NCI-H524 (cell line): ENCODE measurements around the gene ENPP6.
"Not testable (repeated sequence)": the region's sequence is repeated elsewhere in the genome, so short reads cannot be mapped to it uniquely, and the experiment has no call there.

Source experiments
- DNase-seq, 2 experiments: peaks; one replicate each; lab custom pipeline; 2025; lab: John Stamatoyannopoulos, UW

The ENPP6 gene

GRCh38 chr4:184235526-184235925 lies 17.9 kb upstream of the ENPP6 start:
- DNase-seq, result no peak

DNA sequence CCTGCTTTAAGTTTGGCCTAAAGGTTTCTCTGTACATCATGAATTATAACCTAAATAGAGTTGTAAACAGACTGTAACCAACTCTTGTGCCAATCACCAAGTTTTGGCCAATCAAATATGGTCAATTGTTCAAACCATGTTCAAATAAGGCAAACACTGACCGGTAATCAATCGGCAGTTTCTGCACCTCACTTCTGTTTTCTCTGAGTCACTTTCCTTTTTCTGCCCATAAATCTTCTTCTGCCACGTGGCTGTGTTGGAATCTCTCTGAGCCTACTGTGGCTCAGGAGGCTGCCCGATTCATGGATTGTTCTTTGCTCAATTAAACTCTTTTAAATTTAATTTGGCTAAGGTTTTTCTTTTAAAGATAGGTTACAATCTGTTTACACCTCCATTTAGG lies 16.5 kb upstream of the ENPP6 start:
- no peak for DNase-seq

GRCh38 chr4:184232975-184233374 lies 15.3 kb upstream of the ENPP6 start:
- DNase-seq, result no peak

GRCh38 chr4:184232202-184232601 lies 14.5 kb upstream of the ENPP6 start:
- no peak for DNase-seq

DNA sequence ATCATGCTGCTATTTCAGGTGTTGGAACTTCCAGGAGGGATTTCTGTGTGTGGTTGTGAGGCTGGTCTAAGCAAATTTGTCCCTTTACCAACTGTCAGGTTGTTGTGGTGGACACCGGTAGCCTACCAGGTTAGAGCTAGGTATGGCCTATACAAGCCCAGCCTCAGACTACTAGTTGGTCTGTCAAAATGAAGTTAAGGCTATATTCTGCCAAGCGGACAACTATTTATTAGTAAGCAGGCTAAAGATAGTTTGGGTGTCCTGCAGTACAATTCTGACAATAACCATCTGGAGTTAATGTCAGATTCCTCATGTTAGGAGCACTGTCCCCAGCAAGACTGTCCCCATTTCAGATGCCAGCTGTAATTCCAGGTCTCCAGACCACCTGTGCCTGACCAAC lies 13.9 kb upstream of the ENPP6 start:
- no peak for DNase-seq

- DNase-seq, result no peak
These were observed 10.5 kb upstream of the ENPP6 start for GRCh38 chr4:184228056-184228705.

DNA sequence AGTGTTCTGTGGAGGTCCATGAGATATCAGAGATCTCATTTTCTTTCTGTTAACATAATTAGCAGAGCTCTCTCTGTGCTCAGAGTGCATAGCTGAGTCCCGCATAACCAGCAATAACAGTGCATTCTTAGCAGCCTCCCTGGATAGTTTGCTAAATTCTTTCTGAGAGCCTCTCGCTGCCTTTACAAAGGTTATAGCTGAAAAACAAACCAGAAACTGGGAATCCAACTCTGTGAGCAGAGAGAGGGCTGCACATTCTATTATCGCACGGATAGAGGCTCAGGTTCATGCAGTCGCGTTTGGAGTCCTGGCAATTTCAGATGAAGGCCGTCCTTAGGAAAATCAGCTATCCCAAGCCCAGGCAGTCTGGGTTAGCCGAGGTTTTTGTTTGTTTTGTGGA lies 1.2 kb downstream of the ENPP6 start:
- no peak for DNase-seq

GRCh38 chr4:184215709-184216328 lies 1.9 kb downstream of the ENPP6 start:
- DNase-seq, result peak in 1 of 2 experiments; percentile 22

- DNase-seq, result no peak
These were observed 2.7 kb downstream of the ENPP6 start for GRCh38 chr4:184214931-184215330.

GRCh38 chr4:184207734-184208607 lies 9.7 kb downstream of the ENPP6 start:
- not testable (repeated sequence) for DNase-seq

DNA sequence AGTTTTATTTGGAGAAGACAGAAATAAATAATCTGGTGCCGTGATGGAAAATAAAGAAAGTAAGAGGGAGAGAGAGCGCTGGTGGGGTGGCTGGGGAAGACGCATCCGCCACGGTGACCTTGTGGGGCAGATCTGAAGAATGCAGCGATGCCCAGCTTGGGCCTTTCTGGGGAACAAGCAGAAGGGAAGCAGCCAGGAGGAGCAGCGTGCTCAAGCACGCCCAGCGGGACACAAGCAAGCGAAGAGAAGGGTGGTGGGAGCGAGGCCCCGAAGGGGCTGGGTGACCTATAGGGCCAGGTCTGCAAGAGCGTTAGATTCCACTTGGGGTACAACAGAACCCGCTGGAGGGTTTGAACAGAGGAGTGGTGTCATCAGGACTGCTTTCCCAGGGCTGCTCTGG lies 12.4 kb downstream of the ENPP6 start:
- DNase-seq, result no peak

GRCh38 chr4:184203300-184203699 lies 14.4 kb downstream of the ENPP6 start:
- DNase-seq, result no peak

DNA sequence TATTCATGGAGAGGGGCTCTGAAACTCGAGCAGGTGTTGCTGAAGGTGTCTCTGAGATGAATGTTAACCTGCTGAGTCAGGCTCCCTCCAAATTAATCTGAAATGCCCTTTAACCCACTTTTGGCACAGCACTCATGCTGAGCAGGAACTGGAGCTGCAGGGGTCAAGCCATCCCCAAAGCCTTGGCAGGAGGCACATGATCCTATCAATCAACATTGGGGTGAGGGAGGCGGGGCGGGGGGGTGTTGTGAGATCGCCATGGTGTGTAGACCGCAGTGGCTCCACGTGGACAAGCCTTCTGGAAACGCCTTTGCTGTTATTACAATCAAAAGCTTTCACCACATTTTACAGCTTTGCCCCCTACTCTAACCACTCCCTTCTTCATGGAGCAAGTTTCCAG lies 16.5 kb downstream of the ENPP6 start:
- DNase-seq, result no peak

- no peak for DNase-seq
These were observed 17.4 kb downstream of the ENPP6 start for GRCh38 chr4:184200296-184200695.

GRCh38 chr4:184199780-184200179 lies 17.9 kb downstream of the ENPP6 start:
- no peak for DNase-seq

DNA sequence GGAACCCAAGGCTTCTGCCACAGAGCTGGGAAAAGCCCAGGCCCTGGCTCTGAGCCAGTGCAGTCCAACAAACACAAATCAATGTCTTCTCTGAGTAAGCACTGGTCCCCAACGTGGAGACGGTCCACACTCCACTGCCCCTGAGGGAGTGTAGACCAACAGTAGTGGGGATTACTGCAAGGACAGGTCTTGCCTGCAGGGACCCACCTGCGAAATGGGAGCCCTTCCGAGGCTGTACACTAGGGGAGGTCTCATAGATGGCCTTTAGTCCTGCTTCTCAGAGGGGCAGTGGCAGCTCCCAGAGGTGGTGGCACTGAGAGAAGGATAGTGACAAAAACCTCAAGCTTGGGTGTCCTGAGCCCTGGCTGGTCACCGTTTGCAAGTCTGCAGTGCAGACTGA lies 19.5 kb downstream of the ENPP6 start:
- no peak for DNase-seq

- no peak for DNase-seq
These were observed 20.1 kb downstream of the ENPP6 start for GRCh38 chr4:184197536-184198082.

GRCh38 chr4:184196730-184197385 lies 20.8 kb downstream of the ENPP6 start:
- no peak for DNase-seq

GRCh38 chr4:184193556-184194525 lies 23.8 kb downstream of the ENPP6 start:
- DNase-seq, result no peak

DNA sequence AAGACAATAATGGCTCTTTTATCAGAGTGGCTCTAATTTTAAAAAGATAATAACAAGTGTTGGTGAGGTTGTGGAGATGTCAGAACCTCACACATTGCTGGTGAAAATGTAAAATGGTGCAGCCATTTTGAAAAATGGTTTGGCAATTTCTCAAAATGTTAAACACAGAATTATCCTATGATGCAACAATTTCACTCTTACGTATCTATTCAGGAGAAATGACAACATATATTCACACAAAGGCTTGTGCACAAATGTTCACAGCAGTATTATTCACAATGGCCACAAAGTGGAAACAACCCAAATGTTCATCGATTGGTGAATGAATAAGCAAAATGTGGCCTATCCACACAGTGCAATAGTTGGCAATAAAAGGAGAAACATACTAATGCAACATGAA lies 24.7 kb downstream of the ENPP6 start:
- no peak for DNase-seq

- no peak for DNase-seq
These were observed 26.4 kb downstream of the ENPP6 start for GRCh38 chr4:184191267-184191666.
